ENCODE measurements around the gene CCT8L2. TPM values are rescaled to one million over a fixed set of nuclear protein-coding genes. Genes with fewer than 3 reads are reported as not detected.

The CCT8L2 gene
- total RNA-seq, 2 donors from 2014 or later, result not detected

Other genes with a start within 250 kb of the CCT8L2 start
- not detected for gene XKR3, start 232.6 kb upstream of the CCT8L2 start, total RNA-seq

Data from colonic mucosa (tissue), 2 donors.